SK-N-MC (cell line): Measurements from ENCODE around the gene ASTN2.

Source experiments
- EZH2 ChIP-seq: fragments of 200-600 bp; sonication (generic); IDR thresholded peaks from one replicate; pipeline ENCODE4 v1.6.1; 2017; ENCODE audit warnings: antibody characterized with exemption
- POLR2AphosphoS5 ChIP-seq: IDR thresholded peaks from 2 replicates; pipeline ENCODE4 v1.6.1; 2012; ENCODE audit warnings: mild to moderate bottlenecking, low read depth, low read length, borderline replicate concordance

DNA sequence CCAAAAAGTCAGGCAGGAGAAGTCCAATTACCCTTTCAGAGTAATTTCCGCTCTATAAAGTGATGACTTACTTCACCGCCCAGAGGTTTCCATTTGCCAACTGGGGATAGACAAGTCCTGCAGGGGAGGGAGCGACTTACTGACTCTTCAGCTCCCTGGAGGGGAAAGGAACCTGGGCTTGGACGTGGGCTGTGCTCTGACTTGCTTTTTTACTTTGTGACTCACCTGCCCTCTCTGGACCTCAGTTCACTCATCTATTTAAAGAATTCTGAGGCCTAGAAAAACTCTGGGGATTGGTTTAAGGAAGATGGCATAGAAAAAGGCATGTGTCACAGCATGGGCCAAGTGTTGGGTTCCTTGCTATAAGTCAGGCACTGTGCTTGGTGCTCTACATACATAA is 908.2 kb downstream of the ASTN2 start:
- TF ChIP-seq EZH2 (no peak), POLR2AphosphoS5 (no peak)
